T-helper 22 cell (primary cell): ENCODE data around the gene SGTB.

Experiments
- DNase-seq: peaks from one replicate; pipeline ENCODE4 v3.0.0-alpha.2; 2020; ENCODE audit warnings: low read depth

Gene SGTB

GRCh38 chr5:65721720-65722574 lies at the start of gene SGTB, which contains the start of gene NLN:
SGTB (minus strand) TSS chr5:65722109; CDS start chr5:65720807, 1,302 bp downstream.
NLN (plus strand) TSS chr5:65722205; CDS start chr5:65722374, 169 bp downstream.
- DNase-seq = peak; percentile 72

GRCh38 chr5:65771266-65771665 lies 49.4 kb upstream of the SGTB start:
- no peak for DNase-seq

DNA sequence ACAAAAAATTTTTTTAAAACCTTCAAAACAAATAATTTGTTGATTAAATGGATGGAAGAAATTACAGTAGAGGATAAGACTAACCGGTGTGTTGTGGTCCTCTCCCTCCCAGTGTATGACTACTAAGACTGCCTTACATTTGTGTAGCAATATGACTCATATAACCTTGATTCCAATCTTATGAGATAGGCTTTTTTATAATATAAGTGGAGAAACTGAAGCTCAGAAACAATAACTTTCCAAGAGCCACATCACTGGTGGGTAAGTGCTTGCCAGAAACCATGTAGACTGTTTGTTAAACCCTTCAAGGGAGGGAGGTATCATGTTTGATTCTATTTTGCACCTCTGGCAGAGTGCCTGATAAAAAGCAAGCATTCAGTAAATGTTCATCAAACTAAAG lies 47.6 kb upstream of the SGTB start:
- no peak for DNase-seq

- no peak for DNase-seq
Observed at GRCh38 chr5:65768723-65769346, 46.9 kb upstream of the SGTB start.

- no peak for DNase-seq
Observed at GRCh38 chr5:65767565-65767964, 45.7 kb upstream of the SGTB start.

DNA sequence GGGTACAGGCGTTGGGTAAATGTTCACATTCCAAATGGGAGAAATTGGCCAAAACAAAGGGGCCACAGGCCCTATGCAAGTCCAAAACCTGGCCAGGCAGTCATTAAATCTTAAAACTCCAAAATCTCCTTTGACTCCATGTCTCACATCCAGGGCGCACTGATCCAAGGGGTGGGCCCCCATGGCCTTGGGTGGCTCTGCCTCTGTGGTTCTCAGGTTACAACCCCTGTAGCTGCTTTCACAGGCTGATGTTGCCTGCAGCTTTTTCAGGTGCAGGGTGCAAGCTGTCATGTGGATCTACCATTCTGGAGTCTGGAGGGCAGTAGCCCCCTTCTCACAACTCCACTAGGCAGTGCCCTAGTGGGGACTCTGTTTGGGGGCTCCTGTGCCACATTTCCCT lies 44.9 kb upstream of the SGTB start:
- no peak for DNase-seq

DNA sequence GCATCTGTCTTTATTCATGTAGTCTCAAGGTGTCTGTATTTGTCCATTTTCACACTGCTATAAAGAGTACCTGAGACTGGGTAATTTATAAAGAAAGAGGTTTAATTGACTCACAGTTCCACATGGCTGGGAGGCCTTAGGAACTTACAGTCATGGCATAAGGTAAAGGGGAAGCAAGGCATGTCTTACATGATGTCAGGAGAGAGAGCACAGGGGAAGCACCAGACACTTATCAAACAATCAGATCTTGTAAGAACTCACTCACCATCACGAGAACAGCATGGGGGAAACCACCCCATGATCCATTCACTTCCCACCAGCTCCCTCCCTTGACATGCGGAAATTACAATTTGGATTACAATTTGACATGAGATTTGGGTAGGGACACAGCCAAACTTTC lies 44.3 kb upstream of the SGTB start:
- no peak for DNase-seq

DNA sequence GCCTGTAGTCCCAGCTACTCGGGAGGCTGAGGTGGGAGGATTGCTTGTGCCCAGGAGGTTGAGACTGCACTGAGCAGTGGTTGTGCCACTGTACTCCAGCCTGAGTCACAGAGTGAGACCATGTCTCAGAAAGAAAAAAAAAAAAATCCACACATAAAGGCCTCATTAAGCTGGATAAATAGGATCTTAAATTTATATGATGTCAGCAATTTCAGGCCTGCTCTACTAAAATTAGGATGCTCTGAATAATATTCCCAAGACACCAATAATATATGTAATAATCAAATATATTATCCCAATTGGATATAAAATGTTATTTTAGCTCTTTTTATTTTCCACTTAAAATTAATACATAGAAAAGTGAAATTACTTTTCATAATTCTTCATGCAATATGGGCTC lies 43.7 kb upstream of the SGTB start:
- DNase-seq = no peak

GRCh38 chr5:65762234-65762633 lies 40.3 kb upstream of the SGTB start:
- DNase-seq = no peak

GRCh38 chr5:65760504-65761275 lies 38.8 kb upstream of the SGTB start:
- DNase-seq = peak; percentile 26

DNA sequence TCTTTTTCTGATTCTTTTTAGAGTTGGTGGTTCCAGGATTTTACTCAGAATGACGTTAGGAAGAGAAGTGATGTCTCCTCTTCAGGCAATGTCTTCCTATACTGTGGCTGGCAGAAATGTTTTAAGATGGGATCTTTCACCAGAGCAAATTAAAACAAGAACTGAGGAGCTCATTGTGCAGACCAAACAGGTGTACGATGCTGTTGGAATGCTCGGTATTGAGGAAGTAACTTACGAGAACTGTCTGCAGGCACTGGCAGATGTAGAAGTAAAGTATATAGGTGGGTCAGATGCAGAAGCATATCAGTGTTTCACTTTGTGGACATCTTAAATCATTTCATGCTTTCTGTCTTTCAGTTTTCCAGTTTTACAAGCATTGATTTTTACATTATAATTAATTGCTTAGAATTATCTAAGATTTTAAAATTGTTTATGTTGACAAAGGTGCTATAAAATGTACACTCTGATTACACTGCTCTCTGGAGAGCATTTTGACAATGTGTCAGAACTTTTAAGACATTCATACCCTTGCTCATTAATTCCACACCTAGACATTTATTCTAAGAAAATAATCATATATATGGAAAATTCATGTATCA lies 36.7 kb upstream of the SGTB start:
- no peak for DNase-seq

DNA sequence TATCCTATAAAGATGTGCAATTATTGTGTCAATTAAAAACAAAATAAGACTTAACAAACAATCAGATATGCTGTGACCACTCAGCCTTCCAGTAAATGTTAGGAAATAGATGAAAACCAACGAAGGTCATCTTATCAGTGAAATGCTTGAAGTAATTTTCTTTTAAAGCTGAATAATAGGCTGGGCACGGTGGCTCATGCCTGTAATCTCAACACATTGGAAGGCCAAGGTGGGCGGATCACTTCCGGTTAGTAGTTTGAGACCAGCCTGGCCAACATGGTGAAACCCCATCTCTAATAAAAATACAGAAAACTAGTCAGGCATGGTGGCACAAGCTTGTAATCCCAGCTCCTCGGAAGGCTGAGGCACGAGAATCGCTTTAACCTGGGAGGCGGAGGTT lies 31.3 kb upstream of the SGTB start:
- DNase-seq = no peak

GRCh38 chr5:65750938-65751337 lies 29.0 kb upstream of the SGTB start:
- no peak for DNase-seq

DNA sequence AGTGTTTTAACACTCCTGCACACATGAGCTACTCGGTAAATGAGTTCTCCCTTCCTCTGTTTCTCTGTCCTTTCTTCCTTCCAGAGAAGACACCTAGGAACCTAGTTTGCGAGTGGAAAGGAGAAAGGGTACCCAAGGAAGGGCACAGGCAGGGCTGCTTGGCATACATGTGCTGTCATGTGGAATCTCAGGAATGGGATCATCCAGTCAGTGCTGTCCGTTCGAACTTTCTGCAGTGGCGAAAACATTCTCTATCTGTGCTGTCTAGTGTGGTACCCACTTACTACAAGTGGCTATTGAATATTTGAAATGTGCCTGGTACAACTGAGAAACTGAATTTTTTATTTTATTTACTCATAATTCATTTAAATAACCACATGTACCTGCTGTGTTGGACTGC lies 28.0 kb upstream of the SGTB start:
- no peak for DNase-seq

DNA sequence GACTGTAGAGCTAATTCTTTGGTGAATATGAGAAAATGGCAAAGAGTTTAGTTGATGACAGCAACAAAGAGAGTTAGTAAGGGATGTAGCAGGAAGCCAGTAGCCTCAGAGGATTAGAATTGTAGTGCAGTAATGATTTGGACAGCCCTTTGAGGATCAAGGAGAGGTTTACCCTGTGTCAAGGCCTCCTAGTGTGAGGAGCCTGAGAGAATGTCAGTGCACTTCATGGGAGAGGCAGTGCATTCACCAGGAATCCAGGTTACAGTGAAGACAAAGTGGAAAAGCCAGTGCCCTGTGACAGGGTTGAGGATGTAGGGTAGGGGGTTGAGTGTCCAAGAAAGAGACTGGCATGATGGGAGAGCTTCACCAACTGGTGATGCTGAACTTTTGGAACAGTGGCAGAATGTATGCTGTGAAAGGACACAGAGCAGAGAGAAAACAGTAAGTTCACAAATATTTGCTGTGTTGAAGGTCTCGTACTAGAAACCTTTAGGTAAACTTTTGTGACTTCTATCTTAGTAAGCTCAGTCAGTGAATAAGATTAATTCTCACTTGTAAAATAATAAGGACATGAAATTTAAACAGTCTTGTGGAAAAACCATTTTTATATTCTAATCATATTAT lies 27.4 kb upstream of the SGTB start:
- DNase-seq = no peak

DNA sequence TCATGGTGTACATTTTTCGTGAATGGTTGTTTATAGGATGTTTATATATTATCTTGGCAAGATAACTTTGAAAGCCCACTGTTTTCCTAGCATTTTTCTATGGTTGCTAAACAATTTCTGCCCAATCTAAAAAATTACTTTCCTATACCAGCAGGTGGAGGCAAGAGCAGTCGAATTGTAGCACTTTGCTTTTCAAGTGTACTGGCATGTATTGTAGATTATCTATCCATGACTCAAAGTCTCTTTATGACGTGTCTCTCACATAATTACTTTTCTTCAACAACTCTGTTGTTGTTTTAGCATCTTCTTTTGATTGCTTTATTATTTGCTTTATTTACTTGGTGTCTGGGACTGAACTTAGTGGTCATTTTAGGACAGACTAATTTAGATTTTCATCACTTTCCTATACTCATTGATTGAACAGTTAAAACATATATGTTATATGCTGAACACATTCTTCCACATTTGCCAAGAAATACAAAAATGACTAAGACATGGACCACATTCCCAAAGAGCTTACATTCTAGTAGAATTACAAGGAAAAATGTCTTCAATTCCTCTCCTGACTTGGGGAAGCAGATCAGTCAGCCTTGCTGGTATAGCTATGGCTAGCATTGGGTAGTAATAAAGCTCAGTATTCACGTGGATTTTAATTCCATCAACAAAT lies 20.8 kb upstream of the SGTB start:
- DNase-seq = no peak

DNA sequence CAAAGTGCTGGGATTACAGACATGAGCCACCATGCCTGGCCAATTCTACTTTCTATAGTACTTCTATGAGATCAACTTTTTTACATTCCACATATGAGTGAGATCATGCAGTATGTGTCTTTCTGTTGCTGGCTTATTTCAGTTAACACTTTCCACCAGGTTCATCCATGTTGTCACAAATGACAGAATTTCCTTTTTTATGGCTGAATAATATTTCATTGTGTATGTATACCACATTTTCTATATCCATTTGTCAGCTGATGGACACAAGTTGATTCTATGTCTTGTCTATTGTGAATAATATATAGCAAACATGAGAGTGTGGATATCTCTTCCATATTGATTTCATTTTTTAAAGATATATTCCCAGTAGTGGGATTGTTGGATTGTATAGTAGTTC lies 17.3 kb upstream of the SGTB start:
- no peak for DNase-seq

GRCh38 chr5:65738305-65738704 lies 16.4 kb upstream of the SGTB start:
- DNase-seq = no peak

DNA sequence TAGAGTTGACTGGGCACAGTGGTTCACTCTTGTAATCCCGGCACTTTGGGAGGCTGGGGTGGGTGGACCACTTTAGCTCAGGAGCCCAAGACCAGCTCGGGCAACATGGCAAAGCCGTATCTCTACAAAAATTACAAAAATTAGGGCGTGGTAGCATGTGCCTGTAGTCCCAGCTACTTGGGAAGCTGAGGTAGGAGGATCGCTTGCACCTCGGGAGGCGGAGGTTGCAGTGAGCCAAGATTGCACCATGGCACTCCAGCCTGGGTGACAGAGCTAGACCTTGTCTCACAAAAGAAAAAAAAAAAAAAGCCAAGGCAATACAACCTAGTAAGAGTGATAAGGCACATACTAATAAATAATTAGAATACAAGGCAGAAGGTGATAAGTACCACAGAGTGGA lies 15.9 kb upstream of the SGTB start:
- DNase-seq = no peak

DNA sequence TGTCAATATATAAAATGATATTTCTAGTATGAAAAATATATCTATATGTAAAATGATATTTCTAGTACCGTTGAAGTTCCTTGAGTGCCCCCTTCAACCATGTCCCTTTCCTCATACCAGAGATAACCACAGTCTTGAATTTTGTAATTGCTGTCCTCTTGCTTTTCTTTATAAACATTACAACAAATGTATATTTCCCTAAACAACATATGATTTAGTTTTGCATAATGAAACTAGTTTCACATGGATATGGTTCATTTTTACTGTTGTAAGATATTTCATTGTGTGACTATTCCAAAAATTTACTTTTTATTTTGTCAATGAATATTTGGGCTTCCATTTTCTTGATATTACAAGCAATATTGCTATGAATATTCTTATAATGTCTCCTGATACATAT lies 14.1 kb upstream of the SGTB start:
- DNase-seq = no peak

GRCh38 chr5:65734921-65735320 lies 13.0 kb upstream of the SGTB start:
- no peak for DNase-seq
